ENCODE measurements around the gene CLEC4M. TPM values are rescaled to one million over a fixed set of nuclear protein-coding genes. Genes with fewer than 3 reads are reported as not detected.
"Not testable (repeated sequence)": the region's sequence is repeated elsewhere in the genome, so short reads cannot be mapped to it uniquely, and the experiment has no call there.

CLEC4M gene
- total RNA-seq, 2 experiments from 2014 or later, result not detected

DNA sequence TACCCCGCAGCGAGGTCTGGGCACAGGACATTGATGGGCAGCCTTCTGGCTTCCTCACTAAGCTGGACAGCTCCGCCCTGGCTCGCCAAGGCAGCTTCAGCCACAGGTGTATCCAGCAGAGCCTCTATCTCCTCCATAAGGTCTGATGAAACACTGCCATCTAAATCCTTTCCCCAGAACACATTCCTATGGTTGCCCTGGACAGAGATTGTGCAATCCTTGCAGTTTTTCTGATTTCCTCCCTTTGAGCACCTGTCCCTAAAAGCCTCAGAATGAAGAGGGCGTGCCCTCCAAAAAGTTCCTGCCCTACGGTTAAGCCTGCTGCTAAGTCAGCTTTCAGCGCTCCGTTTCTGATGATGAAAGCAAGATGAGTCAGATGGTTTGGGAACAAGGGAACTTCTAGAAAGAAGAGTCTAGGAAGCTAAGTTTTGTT lies 21.0 kb downstream of the CLEC4M start:
- no peaks in the 10 kb centered on the region for H3K9me3 Mint-ChIP-seq (ENCODE audit: insufficient read depth)
- peaks cover 32% of the 10 kb centered on the region for H3K27me3 Mint-ChIP-seq (ENCODE audit: low read depth)
- no peak overlapping the region for H3K27ac Mint-ChIP-seq
- DNase-seq (no peak), ATAC-seq (no peak)
- no peaks in the 10 kb centered on the region for H3K36me3 Mint-ChIP-seq (ENCODE audit: low read depth)
- ChIA-PET POLR2A (no interaction called here), CTCF (no interaction called here)
- no peak overlapping the region for H3K4me3 Mint-ChIP-seq
- H3K4me1 Mint-ChIP-seq (ENCODE audit: low read depth), result no peaks in the 10 kb centered on the region

DNA sequence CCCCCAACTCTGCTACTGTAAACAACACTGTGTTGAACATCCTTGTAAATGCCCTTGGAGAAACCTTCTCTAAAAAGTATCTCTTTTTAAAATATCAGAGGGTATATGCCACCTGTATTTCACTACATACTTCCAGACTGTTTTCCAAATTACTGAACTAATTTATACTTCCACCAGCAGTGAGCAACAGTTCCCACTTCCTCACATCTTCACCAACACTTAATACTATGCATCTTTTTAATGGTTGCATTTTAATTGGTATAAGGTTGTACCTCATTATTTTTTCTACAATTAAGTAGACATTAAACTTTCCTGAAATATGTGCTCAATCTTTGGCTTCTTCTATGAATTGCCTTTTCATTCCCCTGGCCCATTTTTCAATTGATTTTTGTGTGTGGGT lies 21.8 kb downstream of the CLEC4M start:
- no peak overlapping the region for H3K27ac Mint-ChIP-seq
- H3K4me3 Mint-ChIP-seq, result no peak overlapping the region
- peaks cover 40% of the 10 kb centered on the region for H3K27me3 Mint-ChIP-seq (ENCODE audit: low read depth)
- ATAC-seq (no peak), DNase-seq (no peak)
- H3K36me3 Mint-ChIP-seq (ENCODE audit: low read depth), result no peaks in the 10 kb centered on the region
- POLR2A ChIA-PET, result no interaction called here
- peaks cover 2% of the 10 kb centered on the region for H3K4me1 Mint-ChIP-seq (ENCODE audit: low read depth)
- CTCF ChIA-PET, result no interaction called here
- no peaks in the 10 kb centered on the region for H3K9me3 Mint-ChIP-seq (ENCODE audit: insufficient read depth)

DNA sequence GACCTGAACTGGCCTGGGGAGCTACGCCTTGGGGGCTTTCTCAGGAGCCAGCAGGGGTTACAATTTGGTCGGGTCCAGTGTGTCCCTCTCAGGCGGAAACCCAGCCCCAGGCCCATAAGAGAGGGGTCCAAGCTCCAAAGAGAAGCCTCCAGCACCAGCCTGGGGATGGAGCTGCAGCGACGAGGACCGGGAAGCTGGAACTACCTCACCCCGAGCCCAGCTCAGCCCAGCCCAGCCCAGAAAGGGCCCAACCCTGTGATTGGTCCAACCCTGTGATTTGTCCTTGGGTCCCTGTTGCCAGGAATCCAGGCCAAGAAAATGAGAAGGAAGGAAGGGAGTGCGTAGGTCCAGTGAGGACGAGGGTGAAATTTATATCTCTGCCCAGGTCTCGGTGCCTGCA lies 24.1 kb downstream of the CLEC4M start:
- no peak overlapping the region for H3K4me3 Mint-ChIP-seq
- no peak overlapping the region for H3K27ac Mint-ChIP-seq
- ChIA-PET POLR2A (no interaction called here), CTCF (no interaction called here)
- peaks cover 37% of the 10 kb centered on the region for H3K27me3 Mint-ChIP-seq (ENCODE audit: low read depth)
- H3K9me3 Mint-ChIP-seq (ENCODE audit: insufficient read depth), result no peaks in the 10 kb centered on the region
- no peak for ATAC-seq
- H3K36me3 Mint-ChIP-seq (ENCODE audit: low read depth), result no peaks in the 10 kb centered on the region
- no peak for DNase-seq
- peaks cover 2% of the 10 kb centered on the region for H3K4me1 Mint-ChIP-seq (ENCODE audit: low read depth)

DNA sequence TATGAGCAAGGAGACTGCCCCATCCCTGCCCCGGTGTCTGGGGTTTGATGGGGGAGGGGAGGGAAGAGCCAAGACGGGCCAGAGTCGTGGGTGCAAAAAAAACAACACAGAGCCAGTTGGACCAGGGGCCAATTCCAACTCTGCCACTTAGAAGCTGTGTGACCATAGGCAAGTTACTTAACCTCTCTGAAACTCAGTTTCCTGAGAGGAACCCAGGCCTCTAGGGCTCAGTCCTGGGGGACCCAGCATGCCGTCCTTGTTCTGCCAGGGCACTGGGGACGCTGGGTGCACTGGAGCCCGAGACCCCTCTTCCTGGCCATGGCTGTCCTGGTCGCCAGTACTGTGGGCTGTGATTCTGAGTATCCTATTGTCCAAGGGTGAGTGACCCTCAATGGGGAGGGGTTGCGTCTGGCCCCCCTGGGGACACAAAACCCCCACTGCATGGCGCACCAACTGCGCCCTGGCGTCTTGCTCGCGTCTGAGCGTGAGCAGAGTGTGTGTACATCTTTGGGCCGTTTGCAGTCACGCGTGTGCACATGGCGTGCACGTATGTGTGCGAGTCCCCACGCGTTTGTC lies 24.6 kb downstream of the CLEC4M start:
- peaks cover 41% of the 10 kb centered on the region for H3K27me3 Mint-ChIP-seq (ENCODE audit: low read depth)
- H3K4me3 Mint-ChIP-seq, result no peak overlapping the region
- no peak overlapping the region for H3K27ac Mint-ChIP-seq
- DNase-seq (no peak), ATAC-seq (no peak)
- H3K9me3 Mint-ChIP-seq (ENCODE audit: insufficient read depth), result no peaks in the 10 kb centered on the region
- CTCF ChIA-PET, result no interaction called here
- H3K4me1 Mint-ChIP-seq (ENCODE audit: low read depth), result peaks cover 2% of the 10 kb centered on the region
- H3K36me3 Mint-ChIP-seq (ENCODE audit: low read depth), result no peaks in the 10 kb centered on the region
- POLR2A ChIA-PET, result no interaction called here

DNA sequence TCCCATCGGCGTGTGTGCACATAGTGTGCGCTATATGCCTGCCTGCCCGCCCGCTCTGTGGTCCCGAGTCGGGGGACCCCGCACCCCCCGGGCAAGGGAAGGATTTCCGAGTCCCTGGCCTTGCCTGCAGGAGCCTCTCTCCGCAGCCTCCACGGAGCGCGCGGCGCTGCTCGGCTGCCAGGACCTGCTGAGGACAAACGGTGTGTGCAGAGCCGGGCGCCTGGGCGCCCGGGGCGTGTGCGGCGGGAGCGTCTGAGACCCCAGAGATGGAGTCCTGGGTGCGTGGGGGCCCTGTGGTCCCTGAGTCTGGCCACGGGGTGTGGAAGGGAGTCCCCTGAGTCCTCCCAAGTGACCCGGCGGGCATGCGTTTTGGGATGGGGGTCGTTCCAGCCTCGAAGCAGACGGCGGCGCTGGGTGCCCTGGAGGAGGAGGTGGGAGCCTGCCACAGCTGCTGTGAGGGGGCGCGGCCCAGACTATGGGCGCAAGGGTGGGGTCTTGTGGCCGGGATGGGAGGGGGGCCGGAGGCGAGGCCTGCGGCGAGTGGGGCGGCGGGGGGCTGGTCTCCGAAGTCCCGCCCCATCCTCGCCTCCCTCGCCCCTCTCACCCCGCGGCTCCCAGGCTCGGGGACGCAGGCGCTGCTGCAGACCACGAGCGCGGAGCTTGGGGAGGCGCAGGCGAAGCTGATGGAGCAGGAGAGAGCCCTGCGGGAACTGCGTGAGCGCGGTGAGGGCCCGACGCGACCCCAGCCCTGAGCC lies 25.3 kb downstream of the CLEC4M start:
- Mint-ChIP-seq H3K9me3 (ENCODE audit: insufficient read depth) (no peaks in the 10 kb centered on the region), H3K4me3 (no peak overlapping the region), H3K4me1 (ENCODE audit: low read depth) (peaks cover 2% of the 10 kb centered on the region), H3K36me3 (ENCODE audit: low read depth) (no peaks in the 10 kb centered on the region), H3K27me3 (ENCODE audit: low read depth) (peaks cover 42% of the 10 kb centered on the region), H3K27ac (no peak overlapping the region)
- no peak for DNase-seq
- no peak for ATAC-seq
- CTCF ChIA-PET, result no interaction called here
- POLR2A ChIA-PET, result no interaction called here

DNA sequence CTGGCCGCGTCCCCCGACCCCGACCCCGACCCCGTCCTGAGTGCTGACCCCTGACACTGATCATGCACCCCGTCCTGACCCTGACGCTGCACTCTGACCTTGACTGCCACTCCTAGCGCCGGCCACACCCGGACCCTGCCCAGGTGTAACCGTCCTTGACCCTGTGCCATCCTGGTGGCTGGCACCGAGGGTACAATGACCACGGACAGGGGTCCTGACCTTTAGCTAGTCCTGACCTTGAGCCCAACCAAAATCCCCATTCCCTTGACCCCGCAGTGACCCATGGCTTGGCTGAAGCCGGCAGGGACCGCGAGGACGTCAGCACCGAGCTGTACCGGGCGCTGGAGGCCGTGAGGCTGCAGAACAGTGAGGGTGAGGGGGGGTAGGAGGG lies 25.9 kb downstream of the CLEC4M start:
- no peaks in the 10 kb centered on the region for H3K36me3 Mint-ChIP-seq (ENCODE audit: low read depth)
- H3K4me1 Mint-ChIP-seq (ENCODE audit: low read depth), result peaks cover 2% of the 10 kb centered on the region
- no peaks in the 10 kb centered on the region for H3K9me3 Mint-ChIP-seq (ENCODE audit: insufficient read depth)
- H3K4me3 Mint-ChIP-seq, result no peak overlapping the region
- POLR2A ChIA-PET, result no interaction called here
- ATAC-seq, result no peak
- DNase-seq, result no peak
- H3K27ac Mint-ChIP-seq, result no peak overlapping the region
- CTCF ChIA-PET, result no interaction called here
- peaks cover 36% of the 10 kb centered on the region for H3K27me3 Mint-ChIP-seq (ENCODE audit: low read depth)

DNA sequence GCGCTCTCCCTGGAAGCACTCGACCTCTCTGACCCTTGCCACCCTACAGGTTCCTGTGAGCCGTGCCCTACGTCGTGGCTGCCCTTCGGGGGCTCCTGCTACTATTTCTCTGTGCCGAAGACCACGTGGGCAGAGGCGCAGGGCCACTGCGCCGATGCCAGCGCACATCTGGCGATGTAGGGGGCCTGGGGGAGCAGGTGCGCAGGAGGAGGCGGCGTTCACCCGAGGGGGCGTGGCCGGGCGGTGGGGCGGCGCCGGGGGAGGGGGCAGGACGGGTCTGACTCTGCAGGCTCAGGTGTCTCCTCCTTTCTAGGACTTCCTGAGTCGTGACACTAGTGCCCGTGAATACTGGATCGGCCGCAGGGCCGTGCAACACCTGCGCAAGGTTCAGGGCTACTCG lies 26.4 kb downstream of the CLEC4M start:
- POLR2A ChIA-PET, result no interaction called here
- peaks cover 34% of the 10 kb centered on the region for H3K27me3 Mint-ChIP-seq (ENCODE audit: low read depth)
- ATAC-seq, result no peak
- no peak overlapping the region for H3K4me3 Mint-ChIP-seq
- CTCF ChIA-PET, result no interaction called here
- H3K36me3 Mint-ChIP-seq (ENCODE audit: low read depth), result no peaks in the 10 kb centered on the region
- H3K4me1 Mint-ChIP-seq (ENCODE audit: low read depth), result peaks cover 2% of the 10 kb centered on the region
- H3K9me3 Mint-ChIP-seq (ENCODE audit: insufficient read depth), result no peaks in the 10 kb centered on the region
- no peak overlapping the region for H3K27ac Mint-ChIP-seq
- no peak for DNase-seq

DNA sequence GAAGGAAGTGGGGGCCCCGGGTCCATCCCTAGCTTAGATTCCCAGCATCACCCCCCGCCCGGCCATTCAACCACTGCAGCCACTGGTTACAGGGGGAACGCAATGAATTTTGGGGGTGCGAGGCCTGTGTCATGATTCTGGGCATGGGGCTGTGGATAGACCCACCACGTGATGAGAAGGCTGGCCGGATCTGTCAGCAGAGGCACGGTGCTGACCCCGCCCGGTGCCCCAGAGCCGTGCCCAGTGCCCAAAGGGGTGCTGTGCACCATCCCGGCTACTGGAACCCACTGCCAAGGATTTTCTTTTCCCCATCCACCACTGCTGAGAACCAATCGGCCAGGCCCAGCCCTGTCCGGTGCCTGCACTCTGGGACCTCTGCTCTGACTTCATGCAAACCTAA lies 27.4 kb downstream of the CLEC4M start:
- no peak overlapping the region for H3K4me3 Mint-ChIP-seq
- ChIA-PET POLR2A (interaction anchor here (0.5 kb wide), 1 partner anchor 9 kb away, joined by 3 read pairs; no protein-coding TSS in a partner anchor), CTCF (interaction anchor here (1.2 kb wide), 1 partner anchor 112 kb away, joined by 4 read pairs; no protein-coding TSS in a partner anchor)
- ATAC-seq, result no peak
- peaks cover 2% of the 10 kb centered on the region for H3K4me1 Mint-ChIP-seq (ENCODE audit: low read depth)
- no peak for DNase-seq
- H3K27me3 Mint-ChIP-seq (ENCODE audit: low read depth), result peaks cover 34% of the 10 kb centered on the region
- H3K27ac Mint-ChIP-seq, result no peak overlapping the region
- no peaks in the 10 kb centered on the region for H3K9me3 Mint-ChIP-seq (ENCODE audit: insufficient read depth)
- H3K36me3 Mint-ChIP-seq (ENCODE audit: low read depth), result no peaks in the 10 kb centered on the region

DNA sequence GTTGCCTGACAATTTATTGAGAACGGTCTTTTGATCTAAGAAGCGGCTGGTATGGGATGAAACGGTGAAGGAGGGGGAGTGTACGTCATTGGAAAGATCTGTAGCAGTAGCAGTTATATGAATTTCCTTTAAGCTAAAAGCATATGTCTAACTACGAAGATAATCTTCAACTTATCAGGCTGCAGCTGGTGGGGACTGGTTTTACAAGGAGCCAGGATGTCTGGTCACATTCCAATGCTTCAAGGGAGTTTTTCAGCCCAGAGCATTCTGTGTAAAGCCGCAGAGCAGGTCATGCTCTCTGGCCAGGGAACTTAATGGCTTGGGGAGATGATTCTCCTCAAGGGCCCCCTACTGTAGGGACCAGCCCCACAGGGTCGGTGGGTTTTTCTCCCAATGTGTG lies 29.2 kb downstream of the CLEC4M start:
- peaks cover 2% of the 10 kb centered on the region for H3K4me1 Mint-ChIP-seq (ENCODE audit: low read depth)

DNA sequence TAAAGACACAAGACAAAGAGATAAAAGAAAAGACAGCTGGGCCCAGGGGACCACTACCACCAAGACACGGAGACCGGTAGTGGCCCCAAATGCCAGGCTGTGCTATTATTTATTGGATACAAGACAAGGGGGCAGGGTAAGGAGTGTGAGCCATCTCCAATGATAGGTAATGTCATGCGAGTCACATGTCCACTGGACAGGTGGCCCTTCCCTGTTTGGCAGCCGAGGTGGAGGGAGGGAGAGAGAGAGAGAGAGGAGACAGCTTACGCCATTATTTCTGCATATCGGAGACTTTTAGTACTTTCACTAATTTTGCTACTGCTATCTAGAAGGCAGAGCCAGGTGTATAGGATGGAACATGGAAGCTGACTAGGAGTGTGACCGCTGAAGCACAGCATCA lies 29.7 kb downstream of the CLEC4M start:
- CTCF ChIA-PET; POLR2A ChIA-PET; H3K4me1 Mint-ChIP-seq (ENCODE audit: low read depth); H3K9me3 Mint-ChIP-seq (ENCODE audit: insufficient read depth); H3K4me3 Mint-ChIP-seq; H3K27ac Mint-ChIP-seq; ATAC-seq; H3K36me3 Mint-ChIP-seq (ENCODE audit: low read depth); DNase-seq: not testable (repeated sequence)
- peaks cover 35% of the 10 kb centered on the region for H3K27me3 Mint-ChIP-seq (ENCODE audit: low read depth)

More for the DNA sequence above, 29.2 kb downstream of the CLEC4M start:
- ChIA-PET CTCF (no interaction called here), POLR2A (no interaction called here)
- Mint-ChIP-seq H3K36me3 (ENCODE audit: low read depth) (no peaks in the 10 kb centered on the region), H3K27me3 (ENCODE audit: low read depth) (peaks cover 36% of the 10 kb centered on the region), H3K4me3 (no peak overlapping the region), H3K27ac (no peak overlapping the region), H3K9me3 (ENCODE audit: insufficient read depth) (no peaks in the 10 kb centered on the region)
- ATAC-seq, result no peak
- no peak for DNase-seq

DNA sequence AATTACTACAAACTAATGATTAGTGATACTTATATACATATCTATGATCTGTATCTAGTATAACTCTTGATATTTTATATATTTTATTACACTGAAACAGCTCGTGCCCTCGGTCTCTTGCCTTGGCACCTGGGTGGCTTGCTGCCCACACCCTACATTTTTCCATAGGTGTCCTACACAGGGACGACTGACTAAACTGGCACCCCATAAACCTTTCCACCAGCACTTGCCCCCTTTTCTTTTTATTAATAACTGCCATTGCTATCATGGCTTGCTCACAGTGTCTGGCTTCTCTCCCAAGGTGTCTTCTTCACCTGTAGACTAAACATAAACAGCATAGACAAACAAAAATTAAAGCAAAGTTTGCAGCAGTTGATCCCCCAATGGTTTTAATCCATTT lies 30.4 kb downstream of the CLEC4M start:
- Mint-ChIP-seq H3K36me3 (ENCODE audit: low read depth) (no peaks in the 10 kb centered on the region), H3K4me3 (no peak overlapping the region), H3K27me3 (ENCODE audit: low read depth) (peaks cover 33% of the 10 kb centered on the region), H3K9me3 (ENCODE audit: insufficient read depth) (no peaks in the 10 kb centered on the region), H3K27ac (no peak overlapping the region), H3K4me1 (ENCODE audit: low read depth) (peaks cover 2% of the 10 kb centered on the region)
- ChIA-PET POLR2A (no interaction called here), CTCF (no interaction called here)
- no peak for DNase-seq
- ATAC-seq, result no peak

DNA sequence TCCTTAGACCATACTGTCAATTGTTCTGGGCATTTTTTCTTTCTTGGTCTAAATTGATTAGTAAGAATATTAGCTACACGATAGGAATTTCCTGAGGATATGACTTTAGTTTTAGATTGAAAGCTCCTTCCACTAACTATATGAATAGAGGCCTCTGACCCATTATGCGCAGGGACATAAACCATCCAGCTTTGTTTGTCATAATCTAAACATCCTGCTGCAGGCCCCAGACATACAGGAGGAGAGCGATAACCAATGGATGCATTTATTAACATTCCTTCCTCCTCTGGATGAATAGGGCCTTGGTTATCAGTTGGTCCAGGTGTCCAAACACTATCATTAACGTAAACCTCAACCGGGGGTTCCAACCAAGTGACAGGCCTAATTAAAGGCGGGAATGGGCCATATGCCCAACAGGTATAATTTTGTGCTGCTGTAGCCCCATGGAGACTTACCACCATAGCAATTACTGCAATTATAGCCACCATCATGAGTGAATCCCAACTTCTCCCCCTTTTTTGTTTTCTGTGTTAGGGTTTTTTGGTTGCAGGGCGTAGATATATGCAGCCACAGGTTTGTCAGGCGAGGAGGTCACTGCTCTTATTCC lies 32.6 kb downstream of the CLEC4M start:
- Mint-ChIP-seq H3K4me1 (ENCODE audit: low read depth) (peaks cover 3% of the 10 kb centered on the region), H3K27me3 (ENCODE audit: low read depth) (peaks cover 32% of the 10 kb centered on the region), H3K9me3 (ENCODE audit: insufficient read depth) (no peaks in the 10 kb centered on the region), H3K4me3 (no peak overlapping the region), H3K27ac (no peak overlapping the region), H3K36me3 (ENCODE audit: low read depth) (no peaks in the 10 kb centered on the region)
- ChIA-PET CTCF (interaction anchor here (0.6 to 1.5 kb wide), 2 partner anchors 115 to 602 kb away, joined by 3 to 6 read pairs; partner anchors contain the start of gene TRAPPC5), POLR2A (no interaction called here)
- no peak for DNase-seq
- no peak for ATAC-seq

All from activated CD8-positive, alpha-beta T cell treated with anti-CD3 and anti-CD28 coated beads, Interleukin-2, amount 10 ng/mL, durations not matched to agents 7 days and 5 days (primary cell).